IMR-90 (cell line): ENCODE measurements around the gene FKTN. TPM values are rescaled to one million over a fixed set of nuclear protein-coding genes. Genes with fewer than 3 reads are reported as not detected.

Experiments
- ATAC-seq: fragments of 200-7000 bp; cut with Tn5 transposase; 2 replicates; pipeline ENCODE4 v1.9.1; 2020; ENCODE audit warnings: low read depth, mild to moderate bottlenecking, moderate library complexity
- BruUV-seq: library from RNA; stranded (reverse); fragments of 400-500 nt; replicated peaks from 2 replicates; lab custom pipeline; 2021; lab: Mats Ljungman, UMichigan
- CTCF ChIA-PET: fragments of 300-600 bp; formaldehyde crosslinking; extraction: SDS; loops from one replicate; lab custom pipeline; 2021; ENCODE audit warnings: antibody characterized with exemption; lab: Yijun Ruan, JAX
- POLR2A ChIA-PET: fragments of 300-600 bp; sonication (Branson Sonifier 250); formaldehyde crosslinking; loops from one replicate; lab custom pipeline; 2022; ENCODE audit warnings: antibody characterized with exemption; ENCODE audit not compliant: unreplicated experiment; lab: Charles Lee
- DNase-seq: peaks from one replicate; pipeline ENCODE4 v3.0.0; 2013
- H2AFZ ChIP-seq: replicated peaks from 2 replicates; pipeline ENCODE3; 2013; ENCODE audit warnings: low read length, mild to moderate bottlenecking; ENCODE audit not compliant: poor library complexity
- H2AK5ac ChIP-seq: 2 replicates; pipeline ENCODE4 v1.6.1; 2013; ENCODE audit warnings: low read depth, low read length, inconsistent platforms
- H2AK9ac ChIP-seq: replicated peaks from 2 replicates; pipeline ENCODE3; 2013; ENCODE audit warnings: mild to moderate bottlenecking, low read depth, low read length, moderate library complexity; ENCODE audit not compliant: poor library complexity
- H2BK120ac ChIP-seq: 2 replicates; pipeline ENCODE4 v1.6.1; 2013; ENCODE audit warnings: low read depth, low read length, inconsistent platforms
- H2BK15ac ChIP-seq: 3 replicates; pipeline ENCODE4 v1.6.1; 2013; ENCODE audit warnings: low read depth, low read length, inconsistent platforms
- H2BK20ac ChIP-seq: 2 replicates; pipeline ENCODE4 v1.6.1; 2013; ENCODE audit warnings: low read depth, mild to moderate bottlenecking, inconsistent platforms, low read length, moderate library complexity
- H2BK5ac ChIP-seq: 2 replicates; pipeline ENCODE4 v1.6.1; 2013; ENCODE audit warnings: mild to moderate bottlenecking, low read depth, low read length, inconsistent platforms; ENCODE audit not compliant: poor library complexity, severe bottlenecking
- H3K14ac ChIP-seq: replicated peaks from 2 replicates; pipeline ENCODE4 v1.6.1; 2013; ENCODE audit warnings: low read depth, low read length, inconsistent platforms
- H3K18ac ChIP-seq: 2 replicates; pipeline ENCODE4 v1.6.1; 2013; ENCODE audit warnings: low read depth, low read length, control low read depth
- H3K23ac ChIP-seq: 2 replicates; pipeline ENCODE4 v1.6.1; 2013; ENCODE audit warnings: low read depth, low read length, inconsistent platforms
- H3K27ac ChIP-seq: 2 replicates; pipeline ENCODE4 v1.5.1; 2013; ENCODE audit warnings: mild to moderate bottlenecking, control low read depth, low read length; ENCODE audit not compliant: insufficient read depth
- H3K27me3 ChIP-seq: 2 replicates; pipeline ENCODE4 v1.6.1; 2013; ENCODE audit warnings: low read length; ENCODE audit not compliant: control insufficient read depth, insufficient read depth
- H3K36me3 ChIP-seq: 2 replicates; pipeline ENCODE4 v1.6.1; 2013; ENCODE audit warnings: low read length, mixed read lengths; ENCODE audit not compliant: control insufficient read depth, insufficient read depth
- H3K4ac ChIP-seq: 2 replicates; pipeline ENCODE4 v1.6.1; 2013; ENCODE audit warnings: low read depth, low read length, inconsistent platforms
- H3K4me1 ChIP-seq: 2 replicates; pipeline ENCODE4 v1.6.1; 2013; ENCODE audit warnings: low read length, mixed read lengths; ENCODE audit not compliant: control insufficient read depth, insufficient read depth
- H3K4me2 ChIP-seq: 2 replicates; pipeline ENCODE4 v1.6.1; 2013; ENCODE audit warnings: low read depth, mild to moderate bottlenecking, control low read depth, low read length, moderate library complexity
- H3K4me3 ChIP-seq: 2 replicates; pipeline ENCODE4 v1.5.1; 2013; ENCODE audit warnings: low read depth, mild to moderate bottlenecking, control low read depth, low read length, moderate library complexity; ENCODE audit not compliant: insufficient read depth
- H3K56ac ChIP-seq: 2 replicates; pipeline ENCODE4 v1.6.1; 2013; ENCODE audit warnings: low read length, inconsistent platforms; ENCODE audit not compliant: insufficient read depth; ENCODE audit errors: extremely low read depth
- H3K79me1 ChIP-seq, 2 experiments: 2 replicates each; pipeline ENCODE4 v1.6.1; 2013; ENCODE audit warnings: low read length in 2 of 2, inconsistent platforms in 1 of 2, low read depth in 1 of 2
- H3K9ac ChIP-seq: 2 replicates; pipeline ENCODE4 v1.6.1; 2013; ENCODE audit warnings: low read depth, low read length, control low read depth
- H3K9me1 ChIP-seq: 2 replicates; pipeline ENCODE4 v1.6.1; 2013; ENCODE audit warnings: low read length, inconsistent platforms; ENCODE audit not compliant: insufficient read depth
- H3K9me3 ChIP-seq: 2 replicates; pipeline ENCODE4 v1.6.1; 2013; ENCODE audit warnings: low read length; ENCODE audit not compliant: control insufficient read depth, insufficient read depth
- H4K20me1 ChIP-seq: 2 replicates; pipeline ENCODE4 v1.6.1; 2013; ENCODE audit warnings: low read length, inconsistent platforms; ENCODE audit not compliant: insufficient read depth
- H4K5ac ChIP-seq: 2 replicates; pipeline ENCODE4 v1.6.1; 2013; ENCODE audit warnings: mild to moderate bottlenecking, low read depth, low read length, control low read depth
- H4K8ac ChIP-seq, 2 experiments: 2 replicates each; pipeline ENCODE4 v1.6.1; 2013; ENCODE audit warnings: low read depth in 2 of 2, low read length in 2 of 2, control low read depth in 1 of 2, inconsistent platforms in 1 of 2
- H4K91ac ChIP-seq: 2 replicates; pipeline ENCODE4 v1.6.1; 2013; ENCODE audit warnings: low read depth, low read length, inconsistent platforms; ENCODE audit not compliant: insufficient read depth
- CHD1 ChIP-seq: IDR thresholded peaks from 2 replicates; pipeline ENCODE4 v1.6.1; 2012; ENCODE audit warnings: low read depth, low read length, improper control_type of control experiment
- FOS ChIP-seq: fragments of 150-350 bp; IDR thresholded peaks from 2 replicates; pipeline ENCODE4 v1.6.1; 2016; ENCODE audit warnings: low read depth, low read length
- MAFK ChIP-seq: IDR thresholded peaks from 2 replicates; pipeline ENCODE4 v1.6.1; 2012; ENCODE audit warnings: low read depth, low read length, improper control_type of control experiment
- WGBS, 2 experiments: methylation state at CpG; one replicate each; pipeline versions ENCODE4 v1.1.5 to v1.1.7; 2013; ENCODE audit warnings: missing lambda C conversion rate in 2 of 2; ENCODE audit not compliant: insufficient read length in 1 of 2; ENCODE audit errors: extremely low coverage in 2 of 2; 5-methylcytosine and 5-hydroxymethylcytosine counted together
- dilution Hi-C: fragments of 300-500 bp; cut with HindIII; formaldehyde crosslinking; loops from one replicate; pipeline ENCODE4 v1.14.3; 2018; ENCODE audit warnings: low sequenced_read_pairs; ENCODE audit not compliant: unreplicated experiment
- in situ Hi-C: fragments of 300-500 bp; cut with MboI; formaldehyde crosslinking; loops from 3 replicates; pipeline ENCODE4 v1.14.3; 2019; ENCODE audit warnings: low sequenced_read_pairs, inconsistent platforms, mixed read lengths
- intact Hi-C: fragments of 100-400 bp; cut with micrococcal nuclease; formaldehyde crosslinking; loops from 2 replicates; pipeline ENCODE4 v1.10.0; 2022
- polyA plus RNA-seq, 3 experiments: library from polyadenylated mRNA; depleted of rRNA; stranded (reverse); fragments of >200 nt; gene quantifications; 2 replicates each; pipeline ENCODE4 v1.2.3, GENCODE V29; 2012; ENCODE audit warnings: low replicate concordance in 1 of 3
- total RNA-seq: library from RNA; depleted of rRNA; stranded (reverse); fragments of >200 nt; gene quantifications from 2 replicates; pipeline ENCODE4 v1.2.3, GENCODE V29; 2012

The FKTN gene
- total and polyA plus RNA-seq, 2 of the 4 experiments (the other 2 are of a cell fraction): 8.6 to 20.3 TPM

DNA sequence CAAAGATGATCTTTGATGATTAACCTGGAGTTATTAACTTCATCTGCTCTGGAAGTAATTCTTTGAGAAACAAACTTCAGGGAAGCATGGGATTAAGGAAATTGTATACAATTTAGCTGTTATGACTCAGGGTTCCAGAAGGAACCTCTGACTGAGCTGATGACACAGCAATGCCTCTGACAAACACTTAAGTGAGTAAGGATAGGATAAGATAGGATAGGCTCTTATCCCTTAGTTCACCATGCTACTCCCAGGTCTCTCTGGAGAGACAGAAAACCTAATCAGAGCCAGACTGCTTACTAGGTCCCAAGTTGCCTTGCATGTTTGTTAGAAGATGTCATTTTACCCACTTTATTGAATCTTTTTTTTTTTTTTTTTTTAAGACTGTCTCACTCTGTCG, 123.8 kb downstream of the FKTN start:
- Histone ChIP-seq H3K23ac (no peak overlapping the region), H3K14ac (no peak overlapping the region), H2AK5ac (no peak overlapping the region), H2BK5ac (no peak overlapping the region), H3K4me2 (no peak overlapping the region), H3K4me3 (no peak overlapping the region), H4K5ac (no peak overlapping the region), H2AK9ac (no peak overlapping the region), H3K9me3 (no peaks in the 10 kb centered on the region), H3K4me1 (no peaks in the 10 kb centered on the region), H3K79me1 (no peaks in the 10 kb centered on the region), H2AFZ (no peak overlapping the region), H3K36me3 (no peaks in the 10 kb centered on the region), H2BK120ac (no peak overlapping the region), H4K20me1 (no peaks in the 10 kb centered on the region), H2BK15ac (no peak overlapping the region), H4K8ac (no peak overlapping the region), H3K4ac (no peak overlapping the region), H3K27ac (no peak overlapping the region), H3K27me3 (peaks cover 5% of the 10 kb centered on the region), H3K56ac (no peak overlapping the region), H2BK20ac (no peak overlapping the region), H3K9me1 (no peaks in the 10 kb centered on the region), H3K9ac (no peak overlapping the region), H4K91ac (no peak overlapping the region), H3K18ac (no peak overlapping the region)
- dilution Hi-C loops: no loop called here
- DNase-seq (peak; percentile 86), ATAC-seq (peak; percentile 98)
- ChIA-PET CTCF (interaction anchor here (1.3 kb wide), 1 partner anchor 9 kb away, joined by 5 read pairs; no protein-coding TSS in a partner anchor), POLR2A (no interaction called here)
- in situ Hi-C loops: no loop called here
- intact Hi-C loops: no loop called here
- no peak for TF ChIP-seq CHD1
- TF ChIP-seq MAFK: peak; percentile 37; the same call in 1 of the 2 replicates
- peak; percentile 36; the same call in 1 of the 2 replicates for TF ChIP-seq FOS
- BruUV-seq: no TSS peak
- no CpG with 5 or more reads among the region's 1 CpG for WGBS, 2 experiments
